ENCODE measurements around the gene MGMT. TPM values are rescaled to one million over a fixed set of nuclear protein-coding genes. Genes with fewer than 3 reads are reported as not detected.

The MGMT gene
- total RNA-seq, 4 donors from 2014 or later, result 16.5 to 37.5 (median 32.1) TPM

DNA sequence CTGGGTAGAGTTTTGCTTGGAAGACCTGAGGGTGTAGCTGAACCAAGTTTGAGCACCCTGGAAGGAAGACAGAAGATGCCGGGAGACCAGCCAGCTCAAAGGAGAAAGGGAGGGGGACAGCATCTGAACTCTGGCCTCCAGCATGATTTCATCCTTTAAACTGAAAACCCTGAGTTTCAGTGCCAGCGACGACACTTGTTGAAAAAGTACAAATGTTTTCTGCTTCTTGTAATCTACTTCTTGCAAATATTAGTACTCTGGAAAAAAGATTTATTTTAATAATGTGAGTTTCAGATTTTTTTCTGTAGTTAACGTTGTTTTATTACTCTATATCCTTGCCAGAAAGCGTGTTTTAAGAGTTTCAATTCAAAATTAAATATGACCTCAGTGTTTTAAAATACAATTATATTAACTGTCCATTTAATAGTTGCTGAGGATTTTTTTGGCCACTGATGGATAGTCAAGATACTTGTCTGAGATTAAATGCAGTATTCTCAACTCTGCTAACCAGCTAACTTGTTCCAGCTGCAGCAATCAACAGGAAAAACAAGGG lies 227.7 kb downstream of the MGMT start:
- ATAC-seq, result peak; percentile 66

GRCh38 chr10:129695671-129696070 lies 228.6 kb downstream of the MGMT start:
- Histone ChIP-seq H3K36me3 (no peaks in the 10 kb centered on the region), H3K9me3 (no peaks in the 10 kb centered on the region), H3K4me3 (no peak overlapping the region), H3K27me3 (no peaks in the 10 kb centered on the region), H3K4me1 (peaks cover 0 to 25% (median 17%) of the 10 kb centered on the region in 3 donors), H3K27ac (no peak overlapping the region)
- WGBS, 2 donors (ENCODE audit: low coverage in 1 of 2), result 86% methylated on average over 6 of the region's 13 CpGs; no CpG with 5 or more reads in 1 of the 2 donors
- TF ChIP-seq CTCF (IDR thresholded peaks at IDR 0.05), result no peak
- no peak for TF ChIP-seq EP300 (IDR thresholded peaks at IDR 0.05)
- TF ChIP-seq POLR2A (IDR thresholded peaks at IDR 0.05), result no peak
- TF ChIP-seq POLR2AphosphoS5 (IDR thresholded peaks at IDR 0.05), result no peak
- no peak for ATAC-seq

More for the DNA sequence above, 227.7 kb downstream of the MGMT start:
- no peaks in the 10 kb centered on the region for H3K27me3 ChIP-seq
- TF ChIP-seq POLR2AphosphoS5 (IDR thresholded peaks at IDR 0.05), result no peak
- peak overlapping the region in 1 of 4 donors; percentile 9 for H3K27ac ChIP-seq
- peaks cover 0 to 29% (median 21%) of the 10 kb centered on the region in 3 donors for H3K4me1 ChIP-seq
- 5 to 12% methylated on average over 4 to 5 of the region's 5 CpGs for WGBS, 2 donors (ENCODE audit: low coverage in 1 of 2)
- H3K36me3 ChIP-seq, result no peaks in the 10 kb centered on the region
- no peaks in the 10 kb centered on the region for H3K9me3 ChIP-seq
- H3K4me3 ChIP-seq, result no peak overlapping the region

DNA sequence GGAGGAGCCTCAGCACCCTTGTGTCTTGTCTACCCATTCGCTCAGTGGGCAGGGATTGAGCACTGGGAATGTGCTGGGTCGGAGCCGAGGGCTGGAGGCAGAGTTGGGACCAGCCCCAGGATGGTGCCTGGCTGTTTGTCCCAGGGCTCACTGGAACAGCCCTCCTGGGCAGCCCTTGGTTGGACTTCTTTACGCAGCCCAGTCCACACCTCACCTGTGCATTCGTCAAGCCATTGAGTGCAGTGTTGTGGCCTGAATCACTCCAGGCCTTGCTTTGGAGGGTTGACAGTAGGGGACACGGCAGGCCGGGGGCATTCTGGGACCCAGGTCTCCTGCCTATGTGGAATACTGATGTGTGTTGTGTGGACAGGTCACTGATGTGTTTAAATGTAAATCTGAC lies 229.6 kb downstream of the MGMT start:
- no peak for ATAC-seq
- H3K27ac ChIP-seq, result no peak overlapping the region
- 100% methylated on average over 2 of the region's 7 CpGs; no CpG with 5 or more reads in 1 of the 2 donors for WGBS, 2 donors (ENCODE audit: low coverage in 1 of 2)
- no peak overlapping the region for H3K4me3 ChIP-seq
- H3K27me3 ChIP-seq, result no peaks in the 10 kb centered on the region
- H3K4me1 ChIP-seq, result peaks cover 0 to 15% (median 11%) of the 10 kb centered on the region in 3 donors
- no peaks in the 10 kb centered on the region for H3K9me3 ChIP-seq
- H3K36me3 ChIP-seq, result no peaks in the 10 kb centered on the region
- TF ChIP-seq POLR2A (IDR thresholded peaks at IDR 0.05) (no peak), EP300 (IDR thresholded peaks at IDR 0.05) (no peak), CTCF (IDR thresholded peaks at IDR 0.05) (no peak), POLR2AphosphoS5 (IDR thresholded peaks at IDR 0.05) (no peak)

DNA sequence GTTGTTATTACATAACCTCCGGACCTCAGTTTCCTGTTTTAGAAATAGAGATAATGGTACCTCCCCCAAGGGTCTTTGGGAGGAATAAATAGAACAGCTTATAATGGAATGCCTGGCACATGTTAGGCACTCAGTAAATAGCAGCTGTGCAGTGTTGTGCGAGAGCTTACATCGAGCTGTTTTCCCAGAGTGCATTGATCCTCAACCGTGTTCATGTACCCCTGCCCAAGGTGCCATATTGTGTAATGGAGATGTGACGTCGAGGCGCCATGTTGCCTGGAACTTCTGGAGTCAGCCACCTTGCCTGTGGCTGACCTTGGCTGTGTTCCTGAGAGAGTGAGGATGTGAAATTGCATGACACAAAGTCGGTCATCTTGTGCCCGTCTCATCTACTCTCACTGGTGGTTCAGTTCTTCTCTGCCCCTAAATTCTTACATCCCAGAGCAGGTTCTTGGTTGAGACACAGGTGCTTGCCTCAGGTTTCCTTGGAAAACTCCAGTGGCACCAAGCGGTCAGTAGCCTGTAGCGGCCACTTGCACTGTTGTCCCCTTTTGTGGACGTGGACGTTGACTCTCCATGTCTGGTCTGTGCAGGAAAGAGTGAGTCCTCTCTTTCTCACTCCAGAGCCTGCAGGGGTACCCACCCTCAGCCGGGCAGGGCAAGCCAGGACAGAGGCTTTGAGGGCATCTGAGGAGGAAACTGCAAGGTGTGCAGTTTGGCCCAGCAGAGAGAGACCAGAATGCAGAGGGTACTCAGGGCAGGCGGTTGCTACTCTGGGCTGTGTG lies 230.6 kb downstream of the MGMT start:
- Histone ChIP-seq H3K4me1 (peaks cover 0 to 14% (median 11%) of the 10 kb centered on the region in 3 donors), H3K27ac (no peak overlapping the region)
- ATAC-seq, result no peak

More for the DNA sequence above, 230.6 kb downstream of the MGMT start:
- Histone ChIP-seq H3K36me3 (no peaks in the 10 kb centered on the region), H3K4me3 (no peak overlapping the region), H3K9me3 (no peaks in the 10 kb centered on the region), H3K27me3 (no peaks in the 10 kb centered on the region)
- WGBS, 2 donors (ENCODE audit: low coverage in 1 of 2), result 88 to 92% methylated on average over 5 to 9 of the region's 15 CpGs
- TF ChIP-seq POLR2A (IDR thresholded peaks at IDR 0.05) (no peak), CTCF (IDR thresholded peaks at IDR 0.05) (no peak), POLR2AphosphoS5 (IDR thresholded peaks at IDR 0.05) (no peak), EP300 (IDR thresholded peaks at IDR 0.05) (no peak)
